Medulla oblongata (tissue), 1 donor: Measurements from ENCODE around the gene SCN5A.
"Not testable (repeated sequence)": the region's sequence is repeated elsewhere in the genome, so short reads cannot be mapped to it uniquely, and the experiment has no call there.

ENCODE experiments used
- DNase-seq: peaks from one replicate; pipeline ENCODE4 v3.0.0-alpha.2; 2015; ENCODE audit errors: extremely low spot score

The SCN5A gene

DNA sequence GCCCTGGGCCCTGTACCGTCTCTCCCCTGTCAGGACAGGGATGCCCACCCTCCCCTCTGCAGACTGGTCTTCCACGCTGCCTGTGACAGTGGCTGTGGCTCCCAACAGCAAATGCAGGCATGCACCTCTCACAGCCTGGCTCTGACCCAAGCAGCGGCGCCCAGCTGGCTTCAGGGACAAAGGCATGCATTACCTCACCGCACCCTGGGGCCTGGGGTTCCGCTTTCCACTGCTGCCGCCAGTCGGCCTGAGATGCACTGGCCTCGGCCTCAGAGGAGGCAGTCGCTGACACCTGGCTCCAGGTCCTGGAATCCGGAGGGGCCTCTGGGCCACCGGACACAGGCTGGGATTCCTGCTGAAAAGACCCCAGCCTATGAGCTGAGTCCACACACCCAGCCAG lies 70.3 kb downstream of the SCN5A start:
- DNase-seq: no peak

DNA sequence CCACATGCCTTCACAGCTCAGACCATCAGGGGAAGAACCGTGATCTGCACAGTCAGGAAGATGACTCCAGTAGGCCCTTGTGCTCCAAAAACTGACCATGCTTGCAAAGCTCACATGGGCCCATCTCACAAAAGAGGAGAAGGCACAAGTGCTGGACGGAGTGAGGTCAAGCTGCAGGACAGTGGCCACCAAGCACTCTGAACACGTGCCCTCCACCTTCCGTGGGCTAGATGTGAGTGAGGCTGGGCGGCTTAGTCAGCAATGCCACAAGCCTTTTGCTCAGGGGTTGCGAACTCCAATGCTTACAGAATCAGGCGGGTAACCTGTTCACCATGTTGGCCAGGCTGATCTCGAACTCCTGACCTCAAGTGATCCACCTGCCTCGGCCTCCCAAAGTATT lies 70.9 kb downstream of the SCN5A start:
- DNase-seq: no peak

- DNase-seq: no peak
Observed at GRCh38 chr3:38578081-38578475, 71.4 kb downstream of the SCN5A start.

DNA sequence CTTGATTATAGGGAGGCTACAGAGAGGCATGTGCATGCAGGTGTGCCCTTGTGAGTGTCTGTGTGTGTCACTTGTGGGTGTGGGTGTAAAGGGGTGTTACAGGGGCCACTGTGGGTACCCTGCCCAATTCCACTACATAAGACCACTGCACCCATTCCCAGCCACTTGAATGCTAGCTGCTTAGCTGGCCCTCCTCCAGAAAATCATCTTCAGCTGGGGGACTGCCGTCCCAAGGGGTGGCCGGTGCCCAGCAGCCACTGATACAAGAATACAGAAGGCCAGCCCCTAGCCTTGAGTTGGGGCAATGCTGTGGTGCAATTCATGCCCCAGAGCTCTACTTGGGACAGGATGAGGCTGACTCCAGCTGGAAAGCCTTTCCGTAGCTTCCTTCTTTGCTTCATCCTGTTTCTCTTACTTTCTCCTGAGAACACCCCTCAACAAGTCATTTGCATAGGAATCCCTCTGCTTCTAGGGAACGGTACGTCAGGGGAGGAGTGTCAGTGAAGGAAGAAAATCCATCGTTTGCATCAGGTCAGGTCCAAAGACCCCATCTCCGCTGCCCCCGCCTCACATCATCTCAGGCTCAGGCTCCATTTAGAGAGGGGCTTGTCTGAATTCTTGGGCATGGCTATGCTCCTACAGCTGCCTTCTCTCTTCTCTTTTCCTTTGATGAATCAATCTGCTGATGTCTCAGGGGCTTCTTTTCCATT lies 72.0 kb downstream of the SCN5A start:
- DNase-seq: no peak

DNA sequence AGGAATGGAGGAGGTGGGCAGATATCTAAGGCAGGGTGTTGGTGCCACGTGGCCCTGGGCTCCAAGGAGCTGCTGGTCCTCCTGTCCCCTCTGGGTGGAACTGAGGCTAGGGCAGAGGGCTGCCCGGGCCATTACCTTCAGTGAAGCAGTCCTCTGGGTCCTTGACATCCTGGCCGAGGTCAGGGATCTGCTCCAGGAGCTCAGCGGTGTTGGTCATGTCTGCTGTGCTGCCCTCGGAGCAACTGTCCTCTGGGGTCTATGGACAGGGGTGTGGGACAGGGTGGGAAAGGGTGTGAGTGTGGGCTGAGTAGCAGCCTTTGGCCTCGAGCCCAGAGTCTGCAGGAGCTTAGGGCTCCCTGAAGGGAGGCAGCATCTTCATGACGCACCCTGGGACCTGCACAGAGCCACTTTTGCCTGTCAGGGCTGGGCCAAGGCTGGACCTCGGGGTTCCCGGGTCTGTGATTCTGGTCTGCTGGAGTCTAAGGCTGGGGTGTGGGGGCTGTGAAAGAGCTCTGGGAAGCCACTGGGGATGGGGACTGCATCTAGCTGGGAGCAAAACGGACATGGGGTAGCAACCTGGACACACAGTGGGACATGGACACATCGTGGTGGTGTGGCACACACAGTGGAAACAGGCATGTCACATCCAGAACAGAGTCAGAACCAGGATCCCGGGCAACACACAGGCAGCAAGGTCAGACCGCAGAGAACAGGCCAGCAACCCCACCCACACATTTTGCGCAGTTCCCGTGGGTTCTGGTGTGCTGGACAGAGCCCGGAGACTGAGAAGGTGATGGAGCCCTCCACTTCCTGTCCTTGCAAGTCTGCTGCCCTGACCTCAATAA lies 72.7 kb downstream of the SCN5A start:
- DNase-seq: no peak

DNA sequence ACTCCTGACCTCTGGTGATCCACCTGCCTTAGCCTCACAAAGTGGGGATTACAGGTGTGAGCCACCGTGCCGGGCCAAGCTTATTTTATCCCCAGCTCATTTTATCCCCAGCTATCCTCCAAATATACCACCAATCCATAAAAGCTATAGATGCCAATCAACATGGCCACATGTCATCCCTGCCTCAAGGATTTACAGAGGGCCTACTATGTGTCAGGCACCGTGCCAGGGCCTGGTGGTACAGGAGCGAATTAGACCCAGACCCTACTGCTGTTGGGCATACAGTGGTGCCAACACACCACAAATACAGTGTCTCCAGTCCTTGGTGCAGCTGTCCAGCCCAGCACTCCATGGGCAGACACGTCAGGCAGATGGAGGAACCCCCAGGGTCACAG lies 73.4 kb downstream of the SCN5A start:
- DNase-seq: no peak

GRCh38 chr3:38575279-38575843 lies 74.1 kb downstream of the SCN5A start:
- no peak for DNase-seq

GRCh38 chr3:38574411-38575278 lies 74.8 kb downstream of the SCN5A start:
- no peak for DNase-seq

DNA sequence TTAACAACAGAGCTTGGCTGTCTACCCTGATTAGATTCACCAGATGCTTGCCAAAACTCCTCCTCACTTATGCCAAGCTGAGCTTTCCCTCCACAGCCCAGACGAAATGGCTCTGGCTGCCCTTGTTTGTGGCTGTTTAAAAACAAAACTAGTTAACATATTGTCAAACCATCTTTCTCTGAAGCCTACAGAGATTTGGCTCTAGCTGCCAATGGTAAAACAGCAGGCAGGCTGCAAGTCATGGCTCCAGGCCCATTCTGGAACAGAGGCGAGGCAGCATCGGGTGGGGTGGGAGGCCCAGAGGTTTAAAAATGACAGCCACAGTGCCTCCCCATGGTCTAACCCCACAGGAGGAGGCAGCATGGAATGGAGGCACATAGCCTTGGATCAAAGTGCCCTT lies 75.9 kb downstream of the SCN5A start:
- DNase-seq: no peak

GRCh38 chr3:38573111-38573510 lies 76.4 kb downstream of the SCN5A start:
- no peak for DNase-seq

DNA sequence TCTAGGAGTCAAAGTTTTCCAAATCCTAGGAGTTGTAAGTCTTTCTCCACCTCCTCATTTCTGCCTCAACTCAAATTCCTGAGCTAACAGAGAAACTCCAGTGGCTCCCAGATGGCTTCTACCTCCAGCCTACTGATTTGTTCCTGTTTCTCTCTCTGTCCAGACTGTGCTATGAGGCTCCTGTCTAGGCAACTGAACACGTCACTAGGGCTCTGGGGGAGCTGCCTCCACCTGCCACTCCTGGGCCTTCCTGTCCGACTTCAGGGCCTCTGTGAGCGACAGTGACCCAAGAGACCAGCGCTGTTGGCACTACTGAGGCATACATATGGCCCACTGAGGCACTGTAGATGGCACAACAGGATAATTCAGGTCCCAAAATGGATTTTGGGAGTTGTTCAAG lies 82.0 kb downstream of the SCN5A start:
- no peak for DNase-seq

DNA sequence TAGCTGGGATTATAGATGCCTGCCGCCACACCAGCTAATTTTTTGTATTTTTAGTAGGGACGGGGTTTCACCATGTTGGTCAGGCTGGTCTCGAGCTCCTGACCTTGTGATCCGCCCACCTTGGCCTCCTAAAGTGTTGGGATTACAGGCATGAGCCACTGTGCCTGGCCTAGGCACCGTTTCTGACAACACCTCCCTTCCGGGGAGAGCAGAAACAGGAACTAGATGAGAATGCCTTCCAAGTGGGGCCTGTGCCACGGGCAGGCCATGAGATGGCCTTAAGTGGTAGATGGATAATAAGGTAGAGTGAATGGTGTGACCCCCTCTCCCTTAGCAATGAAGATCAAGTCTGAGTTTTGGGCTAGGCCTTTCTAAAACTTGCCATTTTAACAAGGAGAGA lies 82.7 kb downstream of the SCN5A start:
- DNase-seq: not testable (repeated sequence)

DNA sequence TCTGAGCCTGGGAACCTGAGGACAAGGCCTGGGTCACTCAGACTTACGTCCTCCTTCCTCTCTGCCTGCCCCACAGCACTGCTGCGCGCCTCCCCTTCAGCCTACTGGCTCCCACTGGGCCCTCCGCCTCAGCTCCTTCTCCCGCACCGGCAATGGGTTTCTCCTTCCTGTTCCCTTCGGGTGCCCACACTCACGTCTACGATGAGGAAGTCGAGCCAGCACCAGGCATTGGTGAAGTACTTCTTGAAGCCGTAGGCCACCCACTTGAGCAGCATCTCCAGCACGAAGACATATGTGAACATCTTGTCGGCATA lies 83.3 kb downstream of the SCN5A start:
- DNase-seq: no peak

- DNase-seq: no peak
Observed at GRCh38 chr3:38565339-38566214, 83.9 kb downstream of the SCN5A start.

DNA sequence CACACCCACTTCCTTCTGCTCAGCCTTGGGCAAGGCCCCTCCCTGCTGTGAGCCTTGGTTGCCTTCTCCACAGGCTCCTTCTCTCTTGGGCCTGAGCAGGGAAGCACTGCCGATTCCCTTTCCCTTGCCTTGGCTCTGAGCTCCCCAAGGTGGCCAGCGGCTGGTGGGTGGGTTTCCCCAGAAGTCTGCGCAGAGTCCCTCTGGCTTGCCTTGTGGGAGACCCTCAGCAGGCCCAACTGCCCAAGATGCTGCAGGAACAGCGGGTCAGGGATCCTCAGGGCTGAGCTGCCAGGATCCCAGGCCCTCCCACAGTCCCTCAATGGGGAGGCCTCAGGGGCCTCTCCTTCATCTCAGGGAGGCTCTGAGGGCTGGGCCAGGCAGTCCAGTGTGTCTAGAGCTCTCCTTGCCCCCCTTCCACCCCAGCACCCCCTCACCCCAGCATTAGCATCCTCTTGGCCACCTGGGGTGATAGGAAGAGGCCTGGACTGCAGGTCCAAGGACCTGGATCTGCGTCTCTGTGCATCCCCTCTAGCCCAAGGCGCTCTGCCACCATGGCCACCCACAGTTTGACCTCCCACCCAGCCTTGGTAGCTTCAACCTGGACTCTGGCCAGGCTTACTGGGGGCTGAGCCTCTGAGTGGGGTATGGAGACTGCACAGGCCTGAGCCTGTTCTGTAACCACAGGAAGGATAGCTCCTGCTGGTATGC lies 84.7 kb downstream of the SCN5A start:
- DNase-seq: no peak

GRCh38 chr3:38563886-38564270 lies 85.6 kb downstream of the SCN5A start:
- no peak for DNase-seq

DNA sequence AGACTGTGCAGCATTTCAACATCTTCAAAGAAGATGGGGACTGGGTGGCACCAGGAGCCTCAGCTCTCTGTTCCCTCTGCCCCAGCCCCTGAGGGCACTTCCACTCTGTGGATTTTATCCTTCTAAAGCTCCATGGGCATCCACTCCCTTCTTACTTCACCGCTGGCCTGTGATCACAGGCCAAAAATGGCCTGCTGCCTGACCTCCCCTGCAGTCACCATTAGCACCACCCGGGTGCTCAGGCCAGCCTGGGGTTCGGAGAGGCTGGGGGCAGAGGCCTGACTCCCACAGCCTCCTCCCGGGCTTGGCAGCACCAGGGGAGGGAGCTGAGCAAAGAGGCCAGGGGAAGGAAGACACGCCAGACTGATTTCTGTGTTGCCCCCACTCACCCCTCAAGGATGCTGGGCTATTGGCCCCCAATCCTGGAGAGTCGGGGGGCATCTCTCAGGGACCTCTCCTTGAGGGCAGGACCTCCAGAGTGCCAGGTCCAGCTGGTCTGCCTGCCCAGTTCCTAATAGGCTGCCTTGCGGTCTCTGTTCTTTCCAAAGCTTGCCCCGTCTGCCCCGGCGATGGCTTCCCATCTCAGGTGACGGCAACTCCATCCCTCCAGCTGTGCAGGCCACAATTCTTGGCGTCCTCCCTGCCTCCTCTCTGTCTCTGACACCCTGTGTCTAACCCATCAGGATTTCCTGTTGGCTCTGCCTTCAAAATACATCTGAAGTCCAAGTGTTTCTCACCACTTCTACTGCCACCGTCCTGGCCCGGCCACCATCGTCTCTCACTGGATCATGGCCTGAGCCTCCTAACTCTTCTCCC lies 86.2 kb downstream of the SCN5A start:
- no peak for DNase-seq

GRCh38 chr3:38562467-38562925 lies 87.0 kb downstream of the SCN5A start:
- DNase-seq: no peak

GRCh38 chr3:38561746-38562466 lies 87.6 kb downstream of the SCN5A start:
- DNase-seq: no peak
